Activated CD8-positive, alpha-beta memory T cell treated with anti-CD3 and anti-CD28 coated beads, Interleukin-2, amount 10 ng/mL, durations not matched to agents 7 days and 5 days (primary cell): ENCODE results near the gene COQ10B. TPM values are rescaled to one million over a fixed set of nuclear protein-coding genes. Genes with fewer than 3 reads are reported as not detected.
A peak's percentile ranks its signal among the peaks of the same experiment; 100 is the strongest.

ENCODE experiments used
- ATAC-seq: fragments of 150-1000 bp; cut with Tn5 transposase; one replicate; pipeline ENCODE4 v1.10.0; 2021; ENCODE audit warnings: moderate library complexity
- CTCF ChIA-PET: fragments of 350-600 bp; sonication (Branson Sonifier 250); formaldehyde crosslinking; loops from one replicate; lab custom pipeline; 2021; ENCODE audit warnings: antibody characterized with exemption; lab: Charles Lee
- DNase-seq: peaks from one replicate; pipeline ENCODE4 v3.0.0-alpha.2; 2020
- H3K27ac Mint-ChIP-seq: one replicate; pipeline ENCODE4 v1.8.0; 2021; ENCODE audit warnings: mild to moderate bottlenecking, mixed read lengths
- H3K27me3 Mint-ChIP-seq: one replicate; pipeline ENCODE4 v1.8.0; 2021; ENCODE audit warnings: mixed read lengths
- H3K36me3 Mint-ChIP-seq: one replicate; pipeline ENCODE4 v1.8.0; 2021; ENCODE audit warnings: mild to moderate bottlenecking, mixed read lengths
- H3K4me1 Mint-ChIP-seq: one replicate; pipeline ENCODE4 v1.8.0; 2021; ENCODE audit warnings: mixed read lengths
- H3K4me3 Mint-ChIP-seq: one replicate; pipeline ENCODE4 v1.8.0; 2021; ENCODE audit warnings: mild to moderate bottlenecking, moderate library complexity, mixed read lengths
- H3K9me3 Mint-ChIP-seq: one replicate; pipeline ENCODE4 v1.8.0; 2022; ENCODE audit warnings: low read depth, mixed read lengths
- total RNA-seq, 2 experiments: library from RNA; stranded (reverse); gene quantifications; one replicate each; pipeline ENCODE4 v1.2.3, GENCODE V29; 2021

Gene COQ10B
- total RNA-seq, 2 experiments from 2014 or later: 25.9 to 26.6 TPM

DNA sequence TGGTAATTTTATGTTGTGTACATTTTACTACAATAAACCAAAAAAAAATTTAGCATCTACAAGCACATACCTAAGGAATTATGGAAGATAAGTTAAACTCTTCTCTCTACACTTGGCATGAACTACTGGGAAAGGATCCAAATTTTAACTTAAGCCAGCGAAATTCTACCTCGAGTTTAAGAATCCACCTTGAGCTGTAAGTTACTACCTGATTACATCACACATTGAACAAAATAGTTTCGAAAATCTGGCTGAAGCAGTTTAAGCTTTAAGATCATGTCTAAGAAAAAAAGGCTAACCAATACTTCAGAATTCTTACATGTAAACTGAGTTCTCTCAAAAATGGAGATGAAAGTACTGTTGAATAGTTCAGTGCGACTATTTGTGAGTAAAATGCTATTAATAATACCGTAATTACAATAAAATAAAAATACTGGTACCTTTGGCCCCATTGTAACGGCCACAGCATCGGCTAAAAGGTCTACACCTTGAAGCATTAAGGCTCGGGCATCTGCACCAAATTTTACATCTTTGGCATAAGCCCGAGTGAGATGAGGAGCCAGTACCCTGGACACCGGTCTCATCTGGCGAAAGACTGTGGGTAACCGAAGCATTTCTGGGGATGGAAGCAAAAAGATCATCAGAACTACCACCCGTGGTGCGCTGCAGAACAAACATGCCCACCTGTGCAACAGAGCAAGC is 45.0 kb downstream of the COQ10B start:
- peak overlapping the region; percentile 100 for H3K4me3 Mint-ChIP-seq
- no peaks in the 10 kb centered on the region for H3K27me3 Mint-ChIP-seq
- peak overlapping the region; percentile 98 for H3K27ac Mint-ChIP-seq

GRCh38 chr2:197498937-197499593 is 45.7 kb downstream of the COQ10B start:
- DNase-seq: peak; percentile 83
- no peaks in the 10 kb centered on the region for H3K9me3 Mint-ChIP-seq
- no peaks in the 10 kb centered on the region for H3K27me3 Mint-ChIP-seq
- peaks cover 72% of the 10 kb centered on the region for H3K36me3 Mint-ChIP-seq
- H3K27ac Mint-ChIP-seq: peak overlapping the region; percentile 98
- H3K4me1 Mint-ChIP-seq: peaks cover 64% of the 10 kb centered on the region
- H3K4me3 Mint-ChIP-seq: peak overlapping the region; percentile 100
- peak; percentile 6 for ATAC-seq
- CTCF ChIA-PET: interaction anchor here (0.6 to 1.4 kb wide), 5 partner anchors 8 to 280 kb away, joined by 3 to 7 read pairs (median 3); partner anchors contain the start of genes MOB4 and SF3B1

More for the DNA sequence above, 45.0 kb downstream of the COQ10B start:
- Mint-ChIP-seq H3K9me3 (no peaks in the 10 kb centered on the region), H3K36me3 (peaks cover 70% of the 10 kb centered on the region), H3K4me1 (peaks cover 62% of the 10 kb centered on the region)
- CTCF ChIA-PET: interaction anchor here (0.6 to 1.1 kb wide), 3 partner anchors 18 to 63 kb away, joined by 3 read pairs; partner anchors contain the start of genes MOB4 and SF3B1
- no peak for DNase-seq
- ATAC-seq: no peak

GRCh38 chr2:197499594-197500502 is 46.5 kb downstream of the COQ10B start, which contains the start of the genes HSPD1 and HSPE1:
TSS of gene HSPD1 (minus strand) at chr2:197499840. CDS start at chr2:197498848, 992 bp downstream.
TSS of gene HSPE1 (plus strand) at chr2:197500379. CDS start at chr2:197500437, 58 bp downstream.
- H3K9me3 Mint-ChIP-seq: no peaks in the 10 kb centered on the region
- ATAC-seq (peak; percentile 86), DNase-seq (peak; percentile 99)
- peak within 1 kb of the TSS; percentile 98 for H3K27ac Mint-ChIP-seq
- H3K4me3 Mint-ChIP-seq: peak within 1 kb of the TSS; percentile 100
- peaks cover 72% of the 10 kb centered on the region for H3K36me3 Mint-ChIP-seq
- peaks cover 57% of the 10 kb centered on the region for H3K4me1 Mint-ChIP-seq
- no peaks in the 10 kb centered on the region for H3K27me3 Mint-ChIP-seq
- CTCF ChIA-PET: interaction anchor here (0.8 to 2.6 kb wide), 7 partner anchors 9 to 280 kb away, joined by 3 to 13 read pairs (median 3); partner anchors contain the start of genes MOB4 and SF3B1

DNA sequence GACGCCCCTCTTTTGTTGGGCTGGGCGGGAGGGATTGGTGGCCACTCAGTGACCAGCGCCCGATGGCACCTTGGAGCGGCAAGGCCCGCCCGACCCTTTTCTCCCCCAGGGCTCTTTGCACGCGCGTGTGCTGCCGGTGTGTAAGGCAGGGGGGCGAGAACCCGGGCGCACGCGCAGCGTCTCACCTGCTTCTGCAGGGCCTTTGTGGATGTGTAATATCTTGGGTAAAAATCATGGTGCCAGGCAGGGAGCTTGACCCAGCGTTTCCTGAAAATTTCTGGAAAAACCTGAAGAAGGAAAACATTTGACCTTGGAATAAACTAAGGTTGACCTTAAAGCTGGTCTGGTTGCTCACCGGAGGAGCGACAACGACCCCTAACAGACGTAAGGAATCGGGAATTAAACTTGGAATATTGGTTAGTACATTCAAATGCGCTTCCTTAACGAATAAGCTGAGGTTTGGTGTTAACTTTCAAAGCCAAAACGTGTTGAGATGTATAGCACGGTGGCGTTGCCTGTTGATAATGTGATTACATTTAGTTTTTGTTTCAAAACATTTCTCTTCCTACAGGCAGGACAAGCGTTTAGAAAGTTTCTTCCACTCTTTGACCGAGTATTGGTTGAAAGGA is 47.3 kb downstream of the COQ10B start:
- Mint-ChIP-seq H3K36me3 (peaks cover 68% of the 10 kb centered on the region), H3K9me3 (no peaks in the 10 kb centered on the region), H3K4me3 (peak overlapping the region; percentile 100), H3K27me3 (no peaks in the 10 kb centered on the region), H3K4me1 (peaks cover 51% of the 10 kb centered on the region), H3K27ac (peak overlapping the region; percentile 98)
- CTCF ChIA-PET: interaction anchor here (1.2 to 2.6 kb wide), 6 partner anchors 13 to 279 kb away, joined by 3 to 13 read pairs (median 4); partner anchors contain the start of genes MARS2 and MOB4
- ATAC-seq (no peak), DNase-seq (no peak)

GRCh38 chr2:197502201-197502600 is 48.8 kb downstream of the COQ10B start:
- Mint-ChIP-seq H3K9me3 (no peaks in the 10 kb centered on the region), H3K27ac (peak overlapping the region; percentile 98), H3K4me3 (peak overlapping the region; percentile 100), H3K36me3 (peaks cover 54% of the 10 kb centered on the region), H3K27me3 (no peaks in the 10 kb centered on the region), H3K4me1 (peaks cover 36% of the 10 kb centered on the region)
- ATAC-seq (no peak), DNase-seq (no peak)
- CTCF ChIA-PET: interaction anchor here (1.6 to 2.6 kb wide), 2 partner anchors 11 to 13 kb away, joined by 6 to 13 read pairs; partner anchors contain the start of gene MOB4

DNA sequence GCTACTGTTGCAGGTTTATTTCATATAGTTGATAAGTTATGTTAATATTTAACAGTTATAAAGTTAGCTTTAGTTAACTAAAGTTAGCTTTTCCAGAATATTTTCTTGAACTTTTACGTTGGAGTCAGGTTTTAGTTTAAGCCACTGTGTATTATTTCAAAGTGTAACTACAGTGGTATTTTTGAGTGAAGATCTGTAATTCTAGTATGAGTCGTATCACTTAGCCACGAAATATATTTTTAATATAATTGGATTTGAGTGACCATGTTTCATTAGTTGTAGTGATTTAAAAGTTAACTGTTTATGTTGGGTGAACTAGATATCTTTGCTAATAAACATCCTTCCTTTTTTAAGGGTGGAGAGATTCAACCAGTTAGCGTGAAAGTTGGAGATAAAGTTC is 49.3 kb downstream of the COQ10B start:
- ATAC-seq: no peak
- H3K4me1 Mint-ChIP-seq: peaks cover 31% of the 10 kb centered on the region
- no peaks in the 10 kb centered on the region for H3K9me3 Mint-ChIP-seq
- CTCF ChIA-PET: interaction anchor here (1.6 kb wide), 1 partner anchor 10 kb away, joined by 6 read pairs; no protein-coding TSS in a partner anchor
- H3K4me3 Mint-ChIP-seq: peak overlapping the region; percentile 100
- peak overlapping the region; percentile 98 for H3K27ac Mint-ChIP-seq
- peaks cover 49% of the 10 kb centered on the region for H3K36me3 Mint-ChIP-seq
- DNase-seq: no peak
- H3K27me3 Mint-ChIP-seq: no peaks in the 10 kb centered on the region

GRCh38 chr2:197504000-197504399 is 50.6 kb downstream of the COQ10B start:
- CTCF ChIA-PET: interaction anchor here (1.0 to 1.5 kb wide), 2 partner anchors 9 to 51 kb away, joined by 3 read pairs; no protein-coding TSS in a partner anchor
- H3K27ac Mint-ChIP-seq: no peak overlapping the region
- no peak for DNase-seq
- peaks cover 43% of the 10 kb centered on the region for H3K36me3 Mint-ChIP-seq
- H3K4me3 Mint-ChIP-seq: no peak overlapping the region
- no peak for ATAC-seq
- H3K27me3 Mint-ChIP-seq: no peaks in the 10 kb centered on the region
- H3K4me1 Mint-ChIP-seq: peaks cover 24% of the 10 kb centered on the region
- H3K9me3 Mint-ChIP-seq: no peaks in the 10 kb centered on the region

DNA sequence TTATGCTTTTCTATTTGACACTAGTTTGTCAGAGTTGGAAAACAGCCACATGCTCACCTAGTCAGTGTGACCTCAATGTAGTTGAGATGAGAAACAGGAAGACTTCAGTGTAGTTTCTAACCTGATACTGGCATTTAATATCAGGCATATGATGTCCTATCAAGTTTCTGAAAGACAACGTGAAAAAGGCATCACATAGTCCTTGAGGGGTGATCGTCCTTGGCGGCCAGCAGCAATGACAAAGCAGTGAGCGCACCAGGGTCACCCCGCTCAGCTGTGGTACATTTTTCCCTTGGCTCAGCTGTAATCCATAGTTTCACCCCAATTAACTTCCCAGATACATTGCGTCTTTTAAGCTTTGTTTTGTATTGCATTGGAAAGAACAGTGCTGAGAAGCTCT is 51.2 kb downstream of the COQ10B start:
- no peaks in the 10 kb centered on the region for H3K9me3 Mint-ChIP-seq
- ATAC-seq (no peak), DNase-seq (no peak)
- no peak overlapping the region for H3K4me3 Mint-ChIP-seq
- peaks cover 42% of the 10 kb centered on the region for H3K36me3 Mint-ChIP-seq
- no peak overlapping the region for H3K27ac Mint-ChIP-seq
- H3K4me1 Mint-ChIP-seq: peaks cover 24% of the 10 kb centered on the region
- H3K27me3 Mint-ChIP-seq: no peaks in the 10 kb centered on the region
- CTCF ChIA-PET: interaction anchor here (1.5 kb wide), 1 partner anchor 52 kb away, joined by 3 read pairs; no protein-coding TSS in a partner anchor

DNA sequence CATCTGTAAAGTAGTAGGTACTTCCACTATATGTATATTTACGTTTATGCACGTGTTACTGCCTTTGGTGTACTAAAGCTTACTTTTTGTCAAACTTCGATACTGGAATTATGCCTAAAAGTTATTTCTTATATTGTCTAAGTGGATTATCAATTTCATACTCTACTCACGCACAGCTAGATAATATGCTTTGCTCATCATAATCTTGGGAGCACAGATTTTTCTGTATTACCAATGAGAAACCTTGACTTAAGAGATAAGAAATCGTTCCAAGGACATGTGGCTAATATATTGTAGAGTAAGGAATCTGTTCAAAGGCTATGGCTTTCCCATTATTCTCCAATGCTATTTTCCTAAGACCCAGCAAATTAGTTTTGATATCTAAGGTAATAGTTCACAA is 53.3 kb downstream of the COQ10B start:
- Mint-ChIP-seq H3K27me3 (no peaks in the 10 kb centered on the region), H3K36me3 (peaks cover 32% of the 10 kb centered on the region), H3K9me3 (no peaks in the 10 kb centered on the region), H3K4me3 (no peak overlapping the region), H3K4me1 (peaks cover 17% of the 10 kb centered on the region), H3K27ac (no peak overlapping the region)
- CTCF ChIA-PET: no interaction called here
- DNase-seq: no peak
- no peak for ATAC-seq

DNA sequence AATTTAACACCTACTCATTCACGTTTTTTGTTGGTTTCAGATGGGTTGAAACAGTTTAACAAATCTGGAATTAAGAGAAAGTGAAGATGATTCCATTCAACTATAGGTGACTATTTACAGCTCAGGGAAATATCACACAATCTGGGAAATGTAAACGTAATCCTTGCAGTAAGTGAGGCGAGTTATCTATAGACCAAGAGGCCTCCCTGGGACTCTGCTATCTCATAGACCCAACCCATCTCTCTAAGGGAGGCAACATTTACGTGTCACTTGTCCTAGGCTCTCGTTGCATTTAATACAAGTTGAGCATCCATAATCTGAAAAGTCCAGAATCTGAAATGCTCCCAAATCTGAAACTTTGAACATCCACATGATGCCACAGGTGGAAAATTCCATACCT is 60.6 kb downstream of the COQ10B start:
- CTCF ChIA-PET: interaction anchor here (0.9 to 1.7 kb wide), 3 partner anchors 12 to 59 kb away, joined by 3 to 6 read pairs (median 4); partner anchors contain the start of genes HSPD1 and HSPE1
- H3K4me3 Mint-ChIP-seq: no peak overlapping the region
- no peaks in the 10 kb centered on the region for H3K9me3 Mint-ChIP-seq
- peaks cover 18% of the 10 kb centered on the region for H3K4me1 Mint-ChIP-seq
- no peak overlapping the region for H3K27ac Mint-ChIP-seq
- no peaks in the 10 kb centered on the region for H3K27me3 Mint-ChIP-seq
- DNase-seq (no peak), ATAC-seq (no peak)
- peaks cover 4% of the 10 kb centered on the region for H3K36me3 Mint-ChIP-seq

- Mint-ChIP-seq H3K27ac (peak overlapping the region; percentile 95), H3K9me3 (no peaks in the 10 kb centered on the region), H3K27me3 (no peaks in the 10 kb centered on the region), H3K36me3 (peaks cover 10% of the 10 kb centered on the region), H3K4me3 (peak overlapping the region; percentile 88), H3K4me1 (peaks cover 23% of the 10 kb centered on the region)
- DNase-seq (no peak), ATAC-seq (no peak)
- CTCF ChIA-PET: interaction anchor here (1.5 to 2.3 kb wide), 3 partner anchors 9 to 191 kb away, joined by 3 to 13 read pairs (median 11); partner anchors contain the start of genes HSPD1, HSPE1 and MARS2
Measured at GRCh38 chr2:197514754-197515153, 61.4 kb downstream of the COQ10B start.

- peak overlapping the region; percentile 88 for H3K4me3 Mint-ChIP-seq
- H3K27me3 Mint-ChIP-seq: no peaks in the 10 kb centered on the region
- peak overlapping the region; percentile 95 for H3K27ac Mint-ChIP-seq
- CTCF ChIA-PET: interaction anchor here (1.5 to 2.3 kb wide), 3 partner anchors 10 to 191 kb away, joined by 3 to 13 read pairs (median 11); partner anchors contain the start of genes HSPD1, HSPE1 and MARS2
- ATAC-seq: peak; percentile 3
- H3K9me3 Mint-ChIP-seq: peaks cover under 1% of the 10 kb centered on the region
- peaks cover 23% of the 10 kb centered on the region for H3K4me1 Mint-ChIP-seq
- peaks cover 14% of the 10 kb centered on the region for H3K36me3 Mint-ChIP-seq
- no peak for DNase-seq
Measured at GRCh38 chr2:197515315-197515738, 62.0 kb downstream of the COQ10B start.
